K562 treated with DMSO at 1 percent for 4 hours (cell line): ENCODE measurements around the gene B3GNT4. TPM values are rescaled to one million over a fixed set of nuclear protein-coding genes. Genes with fewer than 3 reads are reported as not detected.

Experiments
- total RNA-seq: library from RNA; unstranded; fragments of 300-600 nt; gene quantifications from 2 replicates; pipeline ENCODE4 v1.2.3, GENCODE V29; 2022; ENCODE audit not compliant: insufficient read depth

Gene B3GNT4
- total RNA-seq, result 6.3 and 8.0 TPM in 2 replicates

GRCh38 chr12:122203301-122204166 lies at the start of gene B3GNT4:
Gene B3GNT4, plus strand, starts transcription at chr12:122203709. Its CDS starts 910 bp downstream, at chr12:122204619.

GRCh38 chr12:122174155-122174845 lies 29.2 kb upstream of the B3GNT4 start, which contains the start of gene IL31:
Gene IL31, minus strand, starts transcription at chr12:122174221. Its CDS starts 49 bp downstream, at chr12:122174172.

GRCh38 chr12:122182887-122183587 lies 20.5 kb upstream of the B3GNT4 start, which contains the start of gene LRRC43:
Gene LRRC43, plus strand, starts transcription at chr12:122183123. Its CDS starts 22 bp downstream, at chr12:122183145.

GRCh38 chr12:122225683-122226365 lies 22.3 kb downstream of the B3GNT4 start, which contains the start of gene DIABLO:
Gene DIABLO, minus strand, starts transcription at chr12:122226052. Its CDS starts 38 bp downstream, at chr12:122226014.

Other genes with a start within 250 kb of the B3GNT4 start
- 18.8 and 20.2 TPM in 2 replicates for gene BCL7A, start 181.8 kb upstream of the B3GNT4 start, total RNA-seq
- gene MLXIP, start 125.0 kb upstream of the B3GNT4 start, total RNA-seq, result 29.6 and 43.2 TPM in 2 replicates
- gene IL31, start 29.5 kb upstream of the B3GNT4 start, total RNA-seq, result not detected in 2 replicates
- not detected in 2 replicates for gene LRRC43, start 20.6 kb upstream of the B3GNT4 start, total RNA-seq
- gene DIABLO, start 22.3 kb downstream of the B3GNT4 start, total RNA-seq, result 59.9 and 61.1 TPM in 2 replicates
- 15.4 and 15.5 TPM in 2 replicates for gene VPS33A, start 62.8 kb downstream of the B3GNT4 start, total RNA-seq
- gene CLIP1, start 219.0 kb downstream of the B3GNT4 start, total RNA-seq, result 35.0 and 36.9 TPM in 2 replicates